Osteocyte (in vitro differentiated cells): Measurements from ENCODE around the gene GAB2. TPM values are rescaled to one million over a fixed set of nuclear protein-coding genes. Genes with fewer than 3 reads are reported as not detected.

ENCODE experiments used
- DNase-seq: peaks from one replicate; pipeline ENCODE4 v3.0.0; 2021; ENCODE audit warnings: mixed read lengths; ENCODE audit not compliant: unreplicated experiment; ENCODE audit errors: extremely low spot score
- H3K27ac Mint-ChIP-seq: one replicate; pipeline ENCODE4 v1.8.0; 2021; ENCODE audit warnings: mild to moderate bottlenecking, mixed read lengths; ENCODE audit not compliant: unreplicated experiment
- H3K27me3 Mint-ChIP-seq: one replicate; pipeline ENCODE4 v1.8.0; 2021; ENCODE audit warnings: mixed read lengths; ENCODE audit not compliant: unreplicated experiment
- H3K36me3 Mint-ChIP-seq: one replicate; pipeline ENCODE4 v1.8.0; 2021; ENCODE audit warnings: mixed read lengths; ENCODE audit not compliant: unreplicated experiment
- H3K4me1 Mint-ChIP-seq: one replicate; pipeline ENCODE4 v1.8.0; 2021; ENCODE audit warnings: mixed read lengths; ENCODE audit not compliant: unreplicated experiment
- H3K4me3 Mint-ChIP-seq: one replicate; pipeline ENCODE4 v1.8.0; 2021; ENCODE audit warnings: mild to moderate bottlenecking, moderate library complexity, mixed read lengths; ENCODE audit not compliant: unreplicated experiment
- H3K9me3 Mint-ChIP-seq: one replicate; pipeline ENCODE4 v1.8.0; 2021; ENCODE audit warnings: mixed read lengths; ENCODE audit not compliant: unreplicated experiment
- total RNA-seq: library from RNA; stranded (reverse); gene quantifications from 2 replicates; pipeline ENCODE4 v1.2.1, GENCODE V29; 2021
- TF ChIP-seq, protein P1 (sequence below): fragments of 200-600 bp; sonication (generic); IDR thresholded peaks from 2 replicates; pipeline ENCODE4 v1.5.0; 2021; ENCODE audit warnings: antibody characterized with exemption, mild to moderate bottlenecking, moderate library complexity

The GAB2 gene
- total RNA-seq, 1 donor from 2014 or later: 11.4 TPM

DNA sequence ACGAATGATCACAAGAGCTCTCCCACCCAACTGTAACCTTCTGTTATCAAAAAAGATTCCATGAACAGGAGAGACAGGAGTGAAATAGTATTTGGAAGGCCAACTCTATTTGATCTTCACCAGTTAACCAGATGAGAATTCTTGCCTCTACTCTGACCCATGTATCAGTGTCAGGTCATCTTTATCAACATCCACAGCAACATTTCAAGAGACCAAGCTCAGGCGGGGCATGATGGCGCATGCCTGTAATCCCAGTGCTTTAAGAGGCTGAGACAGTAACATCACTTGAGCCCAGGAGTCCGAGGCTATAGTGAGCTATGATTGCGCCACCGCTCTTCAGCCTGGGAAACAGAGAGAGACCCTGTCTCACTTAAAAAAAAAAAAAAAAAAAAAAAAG is 62.3 kb downstream of the GAB2 start:
- Mint-ChIP-seq H3K36me3 (peaks cover 3% of the 10 kb centered on the region), H3K27ac (no peak overlapping the region), H3K4me1 (peaks cover 29% of the 10 kb centered on the region), H3K27me3 (no peaks in the 10 kb centered on the region), H3K9me3 (peaks cover 8% of the 10 kb centered on the region), H3K4me3 (no peak overlapping the region)
- TF ChIP-seq, protein P1, sequence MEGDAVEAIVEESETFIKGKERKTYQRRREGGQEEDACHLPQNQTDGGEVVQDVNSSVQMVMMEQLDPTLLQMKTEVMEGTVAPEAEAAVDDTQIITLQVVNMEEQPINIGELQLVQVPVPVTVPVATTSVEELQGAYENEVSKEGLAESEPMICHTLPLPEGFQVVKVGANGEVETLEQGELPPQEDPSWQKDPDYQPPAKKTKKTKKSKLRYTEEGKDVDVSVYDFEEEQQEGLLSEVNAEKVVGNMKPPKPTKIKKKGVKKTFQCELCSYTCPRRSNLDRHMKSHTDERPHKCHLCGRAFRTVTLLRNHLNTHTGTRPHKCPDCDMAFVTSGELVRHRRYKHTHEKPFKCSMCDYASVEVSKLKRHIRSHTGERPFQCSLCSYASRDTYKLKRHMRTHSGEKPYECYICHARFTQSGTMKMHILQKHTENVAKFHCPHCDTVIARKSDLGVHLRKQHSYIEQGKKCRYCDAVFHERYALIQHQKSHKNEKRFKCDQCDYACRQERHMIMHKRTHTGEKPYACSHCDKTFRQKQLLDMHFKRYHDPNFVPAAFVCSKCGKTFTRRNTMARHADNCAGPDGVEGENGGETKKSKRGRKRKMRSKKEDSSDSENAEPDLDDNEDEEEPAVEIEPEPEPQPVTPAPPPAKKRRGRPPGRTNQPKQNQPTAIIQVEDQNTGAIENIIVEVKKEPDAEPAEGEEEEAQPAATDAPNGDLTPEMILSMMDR: no peak
- no peak for DNase-seq

DNA sequence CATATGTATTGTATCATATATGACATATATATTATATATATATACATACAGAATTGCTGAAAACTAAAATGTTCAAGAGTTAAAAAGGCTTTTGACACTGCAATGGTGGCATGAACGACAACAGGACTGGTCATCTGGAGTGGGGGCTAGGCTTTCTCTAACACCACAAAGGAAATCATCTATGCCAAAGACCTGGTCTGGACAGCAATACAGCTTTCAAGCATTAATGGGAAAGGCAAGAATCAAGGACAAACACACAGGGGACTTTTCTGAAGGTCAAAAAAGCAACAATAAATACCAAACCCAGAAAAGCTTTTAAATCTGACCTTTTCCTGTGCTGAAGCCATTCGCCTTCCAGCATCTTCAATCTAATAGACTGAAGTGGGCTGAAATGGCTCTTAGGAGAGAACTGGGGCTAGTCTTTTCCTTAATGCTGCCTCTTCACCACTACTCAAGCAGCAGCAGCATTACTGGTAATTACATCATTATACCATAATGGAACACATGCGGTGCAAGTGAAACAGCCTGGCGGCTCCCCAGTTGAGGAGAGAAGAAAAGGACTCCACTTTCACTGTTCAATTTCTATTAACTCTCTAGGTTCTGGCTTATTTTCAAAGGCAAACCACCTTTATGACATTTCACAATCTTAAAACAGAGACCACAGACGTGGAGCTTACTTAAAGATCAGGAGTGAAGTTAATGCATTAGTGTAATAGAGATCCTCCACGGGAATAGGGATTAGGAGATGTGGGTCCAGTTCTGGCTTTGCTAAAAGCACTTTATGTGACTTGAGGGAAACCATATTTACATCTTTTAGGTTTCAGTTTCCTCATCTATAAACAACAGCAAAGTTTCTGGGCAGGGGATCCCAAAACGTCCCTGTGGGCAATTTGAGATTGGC is 63.0 kb downstream of the GAB2 start:
- TF ChIP-seq, protein P1: no peak
- H3K27ac Mint-ChIP-seq: no peak overlapping the region
- H3K36me3 Mint-ChIP-seq: peaks cover 3% of the 10 kb centered on the region
- H3K9me3 Mint-ChIP-seq: peaks cover 8% of the 10 kb centered on the region
- no peaks in the 10 kb centered on the region for H3K27me3 Mint-ChIP-seq
- no peak for DNase-seq
- no peak overlapping the region for H3K4me3 Mint-ChIP-seq
- H3K4me1 Mint-ChIP-seq: peaks cover 33% of the 10 kb centered on the region

DNA sequence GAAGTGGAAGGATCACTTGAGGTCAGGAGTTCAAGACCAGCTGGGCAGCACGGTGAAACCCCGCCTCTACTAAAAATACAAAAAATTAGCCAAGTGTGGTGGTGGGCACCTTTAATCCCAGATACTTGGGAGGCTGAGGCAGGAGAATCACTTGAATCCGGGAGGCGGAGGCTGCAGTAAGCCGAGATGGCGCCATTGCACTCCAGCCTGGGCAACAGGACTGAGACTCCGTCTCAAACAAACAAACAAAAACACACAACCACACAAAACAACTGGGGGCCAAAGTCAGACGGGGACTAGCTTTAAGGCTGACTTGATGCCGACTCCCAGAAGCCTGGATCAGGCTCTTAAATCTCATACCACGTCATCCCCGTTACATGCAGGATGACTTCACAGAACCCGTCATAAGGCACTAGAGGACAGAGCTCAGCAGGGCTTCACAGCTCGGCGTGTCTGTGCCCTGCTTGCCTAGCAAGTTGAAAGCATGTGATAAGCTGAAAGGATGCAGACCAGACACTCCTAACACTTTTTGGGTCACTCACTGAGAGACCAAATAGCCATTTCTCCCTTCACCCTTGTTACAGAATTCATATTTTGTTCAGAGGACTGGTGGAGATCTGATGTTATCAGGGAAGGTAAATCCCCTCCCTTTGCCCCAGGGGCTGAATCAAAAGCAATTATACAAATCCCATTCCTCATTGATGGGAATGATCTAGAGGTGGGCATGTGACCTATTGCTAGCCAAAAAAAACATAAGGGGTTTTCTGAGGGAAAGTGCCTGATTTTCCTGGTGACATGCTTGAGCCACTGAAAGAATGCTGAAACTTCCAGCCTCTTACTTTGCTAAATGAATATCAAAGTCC is 65.4 kb downstream of the GAB2 start:
- no peak for DNase-seq
- peaks cover 31% of the 10 kb centered on the region for H3K4me1 Mint-ChIP-seq
- no peaks in the 10 kb centered on the region for H3K27me3 Mint-ChIP-seq
- TF ChIP-seq, protein P1: no peak
- no peak overlapping the region for H3K27ac Mint-ChIP-seq
- H3K36me3 Mint-ChIP-seq: peaks cover 3% of the 10 kb centered on the region
- no peak overlapping the region for H3K4me3 Mint-ChIP-seq
- H3K9me3 Mint-ChIP-seq: peaks cover 7% of the 10 kb centered on the region

DNA sequence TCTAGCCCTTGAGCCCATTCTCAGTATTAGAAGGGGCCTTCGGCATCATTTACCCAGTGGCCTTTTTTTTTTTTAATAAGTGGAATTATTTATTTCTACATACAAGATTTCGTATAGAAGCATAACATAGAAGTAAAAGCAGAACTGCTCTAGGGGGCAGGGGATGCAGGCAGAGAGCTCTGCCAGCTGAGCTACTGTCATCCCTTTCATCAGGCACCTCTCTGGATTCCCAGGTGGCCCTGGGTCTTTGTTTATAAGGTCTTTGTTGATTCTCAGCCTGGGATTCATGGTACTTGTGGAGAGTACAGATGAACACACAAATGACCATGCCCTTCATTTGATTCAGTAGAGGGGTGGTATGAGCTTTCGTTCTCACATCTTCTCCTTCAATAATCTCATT is 66.4 kb downstream of the GAB2 start:
- no peaks in the 10 kb centered on the region for H3K27me3 Mint-ChIP-seq
- peaks cover 37% of the 10 kb centered on the region for H3K4me1 Mint-ChIP-seq
- DNase-seq: no peak
- H3K36me3 Mint-ChIP-seq: no peaks in the 10 kb centered on the region
- H3K27ac Mint-ChIP-seq: peak overlapping the region; percentile 88
- TF ChIP-seq, protein P1: no peak
- no peaks in the 10 kb centered on the region for H3K9me3 Mint-ChIP-seq
- no peak overlapping the region for H3K4me3 Mint-ChIP-seq

DNA sequence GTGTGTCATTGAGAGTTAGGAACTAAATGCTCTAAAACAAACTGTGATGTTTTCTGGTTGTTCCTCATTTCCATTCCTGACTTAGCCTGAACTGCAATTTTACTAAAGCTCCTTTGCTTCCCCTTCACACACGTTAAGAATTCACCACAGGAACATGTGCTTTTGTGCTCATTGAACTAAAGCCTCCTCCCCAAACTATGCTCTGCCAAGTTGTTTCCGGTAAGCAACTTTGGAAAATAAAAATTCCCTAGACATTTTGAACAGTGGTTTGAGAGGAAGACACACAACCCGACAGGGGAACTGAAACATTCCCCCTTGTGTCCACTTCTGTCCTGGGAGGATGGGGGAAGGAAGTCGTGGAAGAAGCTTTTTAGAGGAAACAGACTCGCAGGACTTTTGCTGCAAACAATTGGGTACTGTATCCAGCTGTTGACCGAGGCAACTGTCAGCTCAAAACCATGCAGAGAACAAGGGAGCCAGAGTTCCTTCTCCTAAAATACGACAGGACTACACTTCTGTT is 66.9 kb downstream of the GAB2 start:
- Mint-ChIP-seq H3K27ac (peak overlapping the region; percentile 88), H3K9me3 (no peaks in the 10 kb centered on the region), H3K4me3 (peak overlapping the region; percentile 55), H3K36me3 (no peaks in the 10 kb centered on the region), H3K27me3 (no peaks in the 10 kb centered on the region), H3K4me1 (peaks cover 40% of the 10 kb centered on the region)
- TF ChIP-seq, protein P1: no peak
- no peak for DNase-seq
